GM12878 (cell line): Measurements from ENCODE around the gene GALE. TPM values are rescaled to one million over a fixed set of nuclear protein-coding genes. Genes with fewer than 3 reads are reported as not detected.
A peak's percentile ranks its signal among the peaks of the same experiment; 100 is the strongest.

ENCODE experiments used
- ATF2 ChIP-seq: IDR thresholded peaks from 2 replicates; pipeline ENCODE4 v1.6.1; 2012; ENCODE audit warnings: low read length, inconsistent platforms
- CBX3 ChIP-seq: fragments of 200-600 bp; sonication (generic); IDR thresholded peaks from 2 replicates; pipeline ENCODE4 v1.6.1; 2016; ENCODE audit warnings: low read depth, borderline replicate concordance
- CEBPB ChIP-seq, 2 experiments: fragments of 150-350 bp in 1 of 2; IDR thresholded peaks; 2 replicates each; pipeline ENCODE4 v1.6.1; 2012 to 2014; ENCODE audit warnings: low read depth in 2 of 2, low read length in 2 of 2, borderline replicate concordance in 1 of 2, inconsistent platforms in 1 of 2
- GATAD2B ChIP-seq: fragments of 450-650 bp; conservative IDR thresholded peaks from 2 replicates; pipeline ENCODE4 v1.6.1; 2017; ENCODE audit warnings: low read depth, mild to moderate bottlenecking, moderate library complexity
- HCFC1 ChIP-seq: fragments of 150-350 bp; IDR thresholded peaks from 2 replicates; pipeline ENCODE4 v1.6.1; 2014; ENCODE audit warnings: low read length
- IRF5 ChIP-seq: fragments of 450-650 bp; IDR thresholded peaks from 2 replicates; pipeline ENCODE4 v1.6.1; 2017; ENCODE audit warnings: borderline replicate concordance
- JUNB ChIP-seq: IDR thresholded peaks from 2 replicates; pipeline ENCODE4 v1.6.1; 2016; ENCODE audit warnings: antibody characterized with exemption, mild to moderate bottlenecking
- KAT2A ChIP-seq: conservative IDR thresholded peaks from 2 replicates; pipeline ENCODE4 v1.6.1; 2011; ENCODE audit warnings: low read depth, low read length; ENCODE audit not compliant: control insufficient read depth
- KDM1A ChIP-seq: fragments of 200-600 bp; sonication (generic); IDR thresholded peaks from 2 replicates; pipeline ENCODE4 v1.6.1; 2016; ENCODE audit warnings: borderline replicate concordance
- NRF1 ChIP-seq: conservative IDR thresholded peaks from 2 replicates; pipeline ENCODE4 v1.6.1; 2011; ENCODE audit warnings: mild to moderate bottlenecking, low read depth, low read length, improper control_type of control experiment
- RAD51 ChIP-seq: fragments of 450-650 bp; IDR thresholded peaks from 2 replicates; pipeline ENCODE4 v1.6.1; 2016; ENCODE audit warnings: moderate library complexity, mild to moderate bottlenecking, inconsistent platforms
- REST ChIP-seq: IDR thresholded peaks from 2 replicates; pipeline ENCODE4 v1.6.1; 2012; ENCODE audit warnings: mild to moderate bottlenecking, low read depth, low read length
- SIX5 ChIP-seq: IDR thresholded peaks from 2 replicates; pipeline ENCODE4 v1.6.1; 2011; ENCODE audit warnings: mild to moderate bottlenecking, low read depth, low read length, moderate library complexity; ENCODE audit not compliant: severe bottlenecking
- STAT1 ChIP-seq: fragments of 450-650 bp; conservative IDR thresholded peaks from 2 replicates; pipeline ENCODE4 v1.6.1; 2014; ENCODE audit warnings: antibody characterized with exemption, mild to moderate bottlenecking
- ZNF384 ChIP-seq: IDR thresholded peaks from 2 replicates; pipeline ENCODE4 v1.6.1; 2012; ENCODE audit warnings: low read depth, mild to moderate bottlenecking, low read length, improper control_type of control experiment, borderline replicate concordance
- ZZZ3 ChIP-seq: IDR thresholded peaks from 2 replicates; pipeline ENCODE4 v1.6.1; 2011; ENCODE audit warnings: low read depth; ENCODE audit not compliant: control insufficient read depth, insufficient read length
- polyA plus RNA-seq, 11 experiments: library from polyadenylated mRNA; depleted of rRNA in 4 of 11; unstranded in 6 of 11; stranded (reverse) in 5 of 11; fragments of >200 nt; fragmentation: Nextera tagmentation in 4 of 11; fragmentation: Illumina TruSeq in 1 of 11; extraction: Ambion mirVana in 4 of 11; extraction: Trizol in 1 of 11; gene quantifications; 1 replicate in 1 of 11; 2 replicates in 10 of 11; pipeline versions ENCODE4 v1.2.1 to v1.2.3, GENCODE V29; 2011 to 2016; ENCODE audit warnings: inconsistent platforms in 2 of 11, missing spikeins in 2 of 11, low read depth in 1 of 11
- total RNA-seq, 4 experiments: library from RNA; depleted of rRNA in 3 of 4; stranded (reverse); fragments of >200 nt in 3 of 4; fragmentation: Illumina TruSeq in 1 of 4; extraction: Trizol in 1 of 4; gene quantifications; 2 replicates each; pipeline versions ENCODE4 v1.2.1 to v1.2.3, GENCODE V29; 2013 to 2021
- TF ChIP-seq, protein P1 (sequence below): fragments of 450-650 bp; formaldehyde crosslinking; IDR thresholded peaks from 2 replicates; pipeline ENCODE4 v1.4.0; 2022; ENCODE audit warnings: mild to moderate bottlenecking, moderate library complexity
- TF ChIP-seq, protein P2 (sequence below): IDR thresholded peaks from 2 replicates; pipeline ENCODE4 v1.6.1; 2011; ENCODE audit warnings: borderline replicate concordance, low read depth, mild to moderate bottlenecking, moderate library complexity, mixed read lengths, low read length; ENCODE audit not compliant: insufficient read depth; ENCODE audit errors: extremely low read length

GALE gene
- total and polyA plus RNA-seq, 10 of the 15 experiments (the other 5 are each of a cell fraction or from before 2014, with no cell fraction given), result 4.2 to 93.7 (median 40.4) TPM

DNA sequence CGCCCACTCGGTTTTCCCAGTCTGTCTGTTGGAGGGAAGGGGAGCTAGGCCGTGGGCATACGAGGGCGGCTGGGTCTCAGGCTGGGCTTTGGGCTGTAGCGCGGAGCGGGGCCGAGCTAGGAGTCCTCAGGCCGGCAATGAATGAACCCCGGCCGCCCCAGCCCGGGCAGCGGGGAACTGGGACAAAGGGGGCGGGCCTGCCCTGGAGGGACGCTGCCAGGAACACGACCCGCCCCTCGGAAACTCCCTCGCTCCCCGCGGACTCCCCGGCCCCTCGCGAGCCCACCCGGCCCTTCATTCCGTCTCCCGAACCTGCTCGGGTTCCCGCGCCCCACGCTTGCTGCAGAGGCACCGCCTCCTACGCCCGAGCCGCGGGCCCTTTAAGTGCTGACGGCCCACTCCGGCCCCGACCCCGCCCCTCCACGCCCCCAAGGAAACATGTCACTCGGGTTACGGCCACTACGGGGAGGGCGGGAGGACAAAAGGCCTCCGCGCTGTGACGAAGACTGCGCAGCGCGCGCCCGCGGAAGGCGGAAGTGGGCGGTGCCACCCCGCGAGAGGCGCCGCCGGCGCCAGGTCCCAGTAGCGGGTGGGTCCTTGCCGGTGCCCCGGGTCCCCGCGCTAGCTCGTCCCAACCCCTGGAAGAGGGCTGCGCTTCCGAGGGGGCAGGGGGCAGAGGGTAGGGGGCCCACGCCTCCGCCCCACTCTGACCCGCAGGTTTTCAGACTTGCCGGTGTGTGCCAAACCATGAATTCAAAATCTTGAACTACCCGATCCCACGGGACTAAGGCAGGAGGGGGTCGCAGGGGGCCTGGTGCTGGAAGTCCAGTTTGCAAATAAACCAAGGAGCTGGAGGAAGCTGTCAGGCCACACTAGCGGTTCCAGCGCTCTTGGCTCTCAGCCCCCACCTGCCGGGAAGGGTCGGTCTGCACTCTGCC, at the start of gene GALE (continued):
- TF ChIP-seq NRF1 (no peak), ATF2 (no peak), CBX3 (no peak), ZZZ3 (no peak), KDM1A (no peak), GATAD2B (peak; percentile 35; the same call in 1 of the 2 replicates), RAD51 (no peak), JUNB (no peak), ZNF384 (no peak), KAT2A (no peak), HCFC1 (peak; percentile 73), STAT1 (no peak), REST (no peak), IRF5 (no peak), SIX5 (peak; percentile 46), CEBPB (IDR thresholded peaks at IDR 0.05; ENCODE audit: borderline replicate concordance in 1 of 2, low read depth in 2 of 2, low read length in 2 of 2) (no peak)
- TF ChIP-seq, protein P1, sequence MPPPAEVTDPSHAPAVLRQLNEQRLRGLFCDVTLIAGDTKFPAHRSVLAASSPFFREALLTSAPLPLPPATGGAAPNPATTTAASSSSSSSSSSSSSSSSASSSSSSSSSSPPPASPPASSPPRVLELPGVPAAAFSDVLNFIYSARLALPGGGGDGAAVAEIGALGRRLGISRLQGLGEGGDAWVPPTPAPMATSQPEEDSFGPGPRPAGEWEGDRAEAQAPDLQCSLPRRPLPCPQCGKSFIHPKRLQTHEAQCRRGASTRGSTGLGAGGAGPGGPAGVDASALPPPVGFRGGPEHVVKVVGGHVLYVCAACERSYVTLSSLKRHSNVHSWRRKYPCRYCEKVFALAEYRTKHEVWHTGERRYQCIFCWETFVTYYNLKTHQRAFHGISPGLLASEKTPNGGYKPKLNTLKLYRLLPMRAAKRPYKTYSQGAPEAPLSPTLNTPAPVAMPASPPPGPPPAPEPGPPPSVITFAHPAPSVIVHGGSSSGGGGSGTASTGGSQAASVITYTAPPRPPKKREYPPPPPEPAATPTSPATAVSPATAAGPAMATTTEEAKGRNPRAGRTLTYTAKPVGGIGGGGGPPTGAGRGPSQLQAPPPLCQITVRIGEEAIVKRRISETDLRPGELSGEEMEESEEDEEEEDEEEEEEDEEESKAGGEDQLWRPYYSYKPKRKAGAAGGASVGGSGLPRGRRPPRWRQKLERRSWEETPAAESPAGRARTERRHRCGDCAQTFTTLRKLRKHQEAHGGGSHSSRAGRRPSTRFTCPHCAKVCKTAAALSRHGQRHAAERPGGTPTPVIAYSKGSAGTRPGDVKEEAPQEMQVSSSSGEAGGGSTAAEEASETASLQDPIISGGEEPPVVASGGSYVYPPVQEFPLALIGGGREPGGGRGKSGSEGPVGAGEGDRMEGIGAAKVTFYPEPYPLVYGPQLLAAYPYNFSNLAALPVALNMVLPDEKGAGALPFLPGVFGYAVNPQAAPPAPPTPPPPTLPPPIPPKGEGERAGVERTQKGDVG, result no peak
- TF ChIP-seq, protein P2, sequence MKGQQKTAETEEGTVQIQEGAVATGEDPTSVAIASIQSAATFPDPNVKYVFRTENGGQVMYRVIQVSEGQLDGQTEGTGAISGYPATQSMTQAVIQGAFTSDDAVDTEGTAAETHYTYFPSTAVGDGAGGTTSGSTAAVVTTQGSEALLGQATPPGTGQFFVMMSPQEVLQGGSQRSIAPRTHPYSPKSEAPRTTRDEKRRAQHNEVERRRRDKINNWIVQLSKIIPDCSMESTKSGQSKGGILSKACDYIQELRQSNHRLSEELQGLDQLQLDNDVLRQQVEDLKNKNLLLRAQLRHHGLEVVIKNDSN, result no peak
